GM12878 (cell line): Measurements from ENCODE around the gene AHR. TPM values are rescaled to one million over a fixed set of nuclear protein-coding genes. Genes with fewer than 3 reads are reported as not detected.

Source experiments
- ATAC-seq: fragments of 200-7000 bp; cut with Tn5 transposase; 3 replicates; pipeline ENCODE4 v1.9.1; 2020; ENCODE audit warnings: mild to moderate bottlenecking, moderate library complexity
- BruUV-seq: library from RNA; stranded (reverse); fragments of 400-500 nt; replicated peaks from 2 replicates; lab custom pipeline; 2021; lab: Mats Ljungman, UMichigan
- CTCF ChIA-PET: fragments of 300-600 bp; sonication (Branson Sonifier 250); formaldehyde crosslinking; extraction: SDS; loops from one replicate; lab custom pipeline; 2021; ENCODE audit warnings: inconsistent platforms; lab: Yijun Ruan, JAX
- POLR2A ChIA-PET: fragments of 350-600 bp; formaldehyde crosslinking; extraction: SDS; loops from one replicate; lab custom pipeline; 2021; ENCODE audit warnings: inconsistent platforms; lab: Charles Lee
- RAD21 ChIA-PET: fragments of 300-600 bp; sonication (Branson Sonifier 250); formaldehyde crosslinking; loops from one replicate; lab custom pipeline; 2023; ENCODE audit warnings: antibody characterized with exemption; ENCODE audit not compliant: unreplicated experiment; lab: Charles Lee
- SMC1A ChIA-PET: fragments of 300-600 bp; sonication (Branson Sonifier 250); formaldehyde crosslinking; loops from one replicate; lab custom pipeline; 2023; ENCODE audit not compliant: unreplicated experiment, uncharacterized antibody; lab: Charles Lee
- DNase-seq: peaks from one replicate; pipeline ENCODE4 v3.0.0-alpha.2; 2011; ENCODE audit warnings: low read depth, low spot score
- FAIRE-seq: peaks from 3 replicates; lab custom pipeline; 2011; peaks lifted over from hg19 to GRCh38; lab: Jason Lieb, UNC
- H2AFZ ChIP-seq: 2 replicates; pipeline ENCODE4 v1.6.0; 2011; ENCODE audit warnings: low read depth, low read length, control low read depth; ENCODE audit not compliant: control insufficient read depth
- H3K27ac ChIP-seq: 2 replicates; pipeline ENCODE4 v1.5.1; 2011; ENCODE audit warnings: control low read depth; ENCODE audit not compliant: control insufficient read depth, insufficient read depth
- H3K27me3 ChIP-seq, 2 experiments: replicated peaks in 1 of 2; 2 replicates each; pipeline versions ENCODE4 v1.6.0 to v1.6.1; 2011; ENCODE audit warnings: low read length in 1 of 2; ENCODE audit not compliant: control insufficient read depth in 2 of 2, insufficient read depth in 2 of 2
- H3K36me3 ChIP-seq, 2 experiments: 2 replicates each; pipeline ENCODE4 v1.5.1; 2011; ENCODE audit warnings: low read length in 1 of 2; ENCODE audit not compliant: control insufficient read depth in 2 of 2, insufficient read depth in 2 of 2
- H3K4me1 ChIP-seq: 2 replicates; pipeline ENCODE4 v1.6.1; 2011; ENCODE audit warnings: mild to moderate bottlenecking, low read length, moderate library complexity, mixed read lengths; ENCODE audit not compliant: control insufficient read depth, insufficient read depth
- H3K4me2 ChIP-seq: 2 replicates; pipeline ENCODE4 v1.6.0; 2011; ENCODE audit warnings: control low read depth; ENCODE audit not compliant: control insufficient read depth, insufficient read depth
- H3K4me3 ChIP-seq: fragments of 200-600 bp; sonication (generic); 2 replicates; pipeline ENCODE4 v1.5.1; 2016
- H3K79me2 ChIP-seq: 2 replicates; pipeline ENCODE4 v1.6.0; 2011; ENCODE audit warnings: low read length; ENCODE audit not compliant: control insufficient read depth, insufficient read depth
- H3K9ac ChIP-seq: 2 replicates; pipeline ENCODE4 v1.8.0; 2011; ENCODE audit warnings: low read length, control low read depth, mixed read lengths; ENCODE audit not compliant: control insufficient read depth, insufficient read depth
- H3K9me3 ChIP-seq: replicated peaks from 3 replicates; pipeline ENCODE4 v1.5.1; 2011; ENCODE audit warnings: mild to moderate bottlenecking, low read length; ENCODE audit not compliant: control insufficient read depth, insufficient read depth
- H4K20me1 ChIP-seq: 2 replicates; pipeline ENCODE4 v1.6.0; 2011; ENCODE audit not compliant: control insufficient read depth, insufficient read depth
- ATF7 ChIP-seq: fragments of 450-650 bp; IDR thresholded peaks from 2 replicates; pipeline ENCODE4 v1.6.1; 2016; ENCODE audit warnings: low read depth, mild to moderate bottlenecking
- CBX5 ChIP-seq: sonication (generic); IDR thresholded peaks from 2 replicates; pipeline ENCODE4 v1.6.1; 2016; ENCODE audit warnings: low read depth, moderate library complexity, mild to moderate bottlenecking, inconsistent platforms
- CHD4 ChIP-seq: fragments of 200-600 bp; sonication (generic); IDR thresholded peaks from 2 replicates; pipeline ENCODE4 v1.6.1; 2016; ENCODE audit warnings: mild to moderate bottlenecking
- NFYA ChIP-seq: IDR thresholded peaks from 2 replicates; pipeline ENCODE4 v1.6.1; 2011; ENCODE audit warnings: low read depth, mild to moderate bottlenecking, low read length, improper control_type of control experiment, borderline replicate concordance
- NRF1 ChIP-seq: conservative IDR thresholded peaks from 2 replicates; pipeline ENCODE4 v1.6.1; 2011; ENCODE audit warnings: mild to moderate bottlenecking, low read depth, low read length, improper control_type of control experiment
- RAD21 ChIP-seq: IDR thresholded peaks from 2 replicates; pipeline ENCODE4 v1.6.1; 2011; ENCODE audit warnings: mild to moderate bottlenecking, low read depth, low read length, moderate library complexity; ENCODE audit not compliant: insufficient read depth
- RELB ChIP-seq: fragments of 450-650 bp; IDR thresholded peaks from 2 replicates; pipeline ENCODE4 v1.6.1; 2017; ENCODE audit warnings: low read depth, mild to moderate bottlenecking, moderate library complexity
- YY1 ChIP-seq: IDR thresholded peaks from 2 replicates; pipeline ENCODE4 v1.6.1; 2011; ENCODE audit warnings: low read depth, mild to moderate bottlenecking, low read length
- WGBS: methylation state at CpG from one replicate; pipeline ENCODE4 v1.1.6; 2016; ENCODE audit warnings: low lambda C conversion rate; ENCODE audit not compliant: insufficient replicate concordance, insufficient coverage; ENCODE audit errors: missing lambda C conversion rate; 5-methylcytosine and 5-hydroxymethylcytosine counted together
- in situ Hi-C: fragments of 300-500 bp; cut with MboI; formaldehyde crosslinking; loops from 9 replicates; pipeline ENCODE4 v1.14.3; 2018; ENCODE audit warnings: mixed read lengths
- intact Hi-C: fragments of 100-400 bp; cut with micrococcal nuclease; formaldehyde crosslinking; loops from one replicate; pipeline ENCODE4 v1.14.2; 2022; ENCODE audit not compliant: unreplicated experiment
- polyA plus RNA-seq, 11 experiments: library from polyadenylated mRNA; depleted of rRNA in 4 of 11; unstranded in 6 of 11; stranded (reverse) in 5 of 11; fragments of >200 nt; fragmentation: Nextera tagmentation in 4 of 11; fragmentation: Illumina TruSeq in 1 of 11; extraction: Ambion mirVana in 4 of 11; extraction: Trizol in 1 of 11; gene quantifications; 1 replicate in 1 of 11; 2 replicates in 10 of 11; pipeline versions ENCODE4 v1.2.1 to v1.2.3, GENCODE V29; 2011 to 2016; ENCODE audit warnings: inconsistent platforms in 2 of 11, missing spikeins in 2 of 11, low read depth in 1 of 11
- total RNA-seq, 4 experiments: library from RNA; depleted of rRNA in 3 of 4; stranded (reverse); fragments of >200 nt in 3 of 4; fragmentation: Illumina TruSeq in 1 of 4; extraction: Trizol in 1 of 4; gene quantifications; 2 replicates each; pipeline versions ENCODE4 v1.2.1 to v1.2.3, GENCODE V29; 2013 to 2021

AHR gene
- total and polyA plus RNA-seq, 10 of the 15 experiments (the other 5 are each of a cell fraction or from before 2014, with no cell fraction given), result 1.7 to 16.9 (median 4.5) TPM

DNA sequence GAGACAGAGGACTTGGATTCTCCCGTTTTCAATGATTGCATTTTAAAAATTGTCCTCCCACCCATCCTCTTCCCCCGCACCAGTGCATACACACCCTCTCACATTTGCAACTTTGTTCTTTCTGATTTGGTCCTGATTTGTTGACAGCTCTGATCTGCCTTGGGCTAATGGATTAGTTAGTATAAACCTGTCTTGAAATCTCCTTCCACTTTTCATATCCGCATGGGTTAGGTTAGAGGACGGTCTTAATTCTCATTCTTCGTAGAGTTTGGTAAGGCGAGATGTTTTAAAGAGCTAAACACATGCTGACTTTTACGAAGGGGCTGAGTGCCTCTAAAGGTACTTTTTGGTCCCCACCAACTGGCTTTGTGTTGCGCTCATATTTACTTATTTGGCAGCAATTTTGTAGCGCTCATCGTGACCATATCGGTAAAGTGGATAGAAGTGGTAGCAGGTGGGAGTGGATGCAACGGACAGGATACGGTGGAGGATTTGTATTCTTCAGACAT is 1.1 kb downstream of the AHR start:
- H3K4me3 ChIP-seq, result peak overlapping the region; percentile 89
- BruUV-seq, result no TSS peak

More for the DNA sequence above, 1.1 kb downstream of the AHR start:
- H3K36me3 ChIP-seq, result no peaks in the 10 kb centered on the region
- H2AFZ ChIP-seq, result peak overlapping the region; percentile 89
- DNase-seq (no peak), ATAC-seq (peak; percentile 8), FAIRE-seq (no peak)
- WGBS, result under 1% methylated on average over 13 of the region's 13 CpGs
- SMC1A ChIA-PET, result interaction anchor here (0.7 to 1.6 kb wide), 8 partner anchors 134 to 316 kb away, joined by 3 to 8 read pairs (median 4); no protein-coding TSS in a partner anchor
- intact Hi-C loops, result loop anchor here (2.0 to 5.0 kb wide), 3 partner anchors 65 to 141 kb away; no protein-coding TSS in a partner anchor
- in situ Hi-C loops, result loop anchor here (5.0 kb wide), 1 partner anchor 312 kb away; no protein-coding TSS in a partner anchor
- H3K27ac ChIP-seq, result peak overlapping the region; percentile 61
- POLR2A ChIA-PET, result interaction anchor here (1.4 kb wide), 1 partner anchor 193 kb away, joined by 3 read pairs; no protein-coding TSS in a partner anchor
- peak overlapping the region; percentile 66 for H3K4me2 ChIP-seq
- CTCF ChIA-PET, result interaction anchor here (0.8 to 5.7 kb wide), 6 partner anchors 8 to 316 kb away, joined by 3 to 24 read pairs (median 5); no protein-coding TSS in a partner anchor
- TF ChIP-seq RAD21, result 0 out of 2 replicates have a peak, but pooled peaks have one; percentile 7
- no peak for TF ChIP-seq CHD4
- no peak for TF ChIP-seq NRF1
- no peak for TF ChIP-seq CBX5
- 0 out of 2 replicates have a peak, but pooled peaks have one; percentile 26 for TF ChIP-seq RELB
- TF ChIP-seq NFYA, result no peak
- 0 out of 2 replicates have a peak, but pooled peaks have one; percentile 11 for TF ChIP-seq YY1
- TF ChIP-seq ATF7, result peak; percentile 23; the same call in 1 of the 2 replicates
- H3K4me1 ChIP-seq, result peaks cover 6% of the 10 kb centered on the region; the same call in 1 of the 2 replicates
- H3K79me2 ChIP-seq, result peaks cover 43% of the 10 kb centered on the region
- no peaks in the 10 kb centered on the region for H4K20me1 ChIP-seq
- H3K9me3 ChIP-seq, result no peaks in the 10 kb centered on the region; the same call in 2 of the 3 replicates
- H3K27me3 ChIP-seq, result no peaks in the 10 kb centered on the region
- peak overlapping the region; percentile 77 for H3K9ac ChIP-seq
- RAD21 ChIA-PET, result interaction anchor here (0.9 to 2.6 kb wide), 3 partner anchors 103 to 290 kb away, joined by 4 to 8 read pairs (median 7); no protein-coding TSS in a partner anchor
